Measurements from ENCODE around the gene CCDC88A. TPM values are rescaled to one million over a fixed set of nuclear protein-coding genes. Genes with fewer than 3 reads are reported as not detected.
A peak's percentile ranks its signal among the peaks of the same experiment; 100 is the strongest.
"Not testable (repeated sequence)": the region's sequence is repeated elsewhere in the genome, so short reads cannot be mapped to it uniquely, and the experiment has no call there.

Gene CCDC88A, protein sequence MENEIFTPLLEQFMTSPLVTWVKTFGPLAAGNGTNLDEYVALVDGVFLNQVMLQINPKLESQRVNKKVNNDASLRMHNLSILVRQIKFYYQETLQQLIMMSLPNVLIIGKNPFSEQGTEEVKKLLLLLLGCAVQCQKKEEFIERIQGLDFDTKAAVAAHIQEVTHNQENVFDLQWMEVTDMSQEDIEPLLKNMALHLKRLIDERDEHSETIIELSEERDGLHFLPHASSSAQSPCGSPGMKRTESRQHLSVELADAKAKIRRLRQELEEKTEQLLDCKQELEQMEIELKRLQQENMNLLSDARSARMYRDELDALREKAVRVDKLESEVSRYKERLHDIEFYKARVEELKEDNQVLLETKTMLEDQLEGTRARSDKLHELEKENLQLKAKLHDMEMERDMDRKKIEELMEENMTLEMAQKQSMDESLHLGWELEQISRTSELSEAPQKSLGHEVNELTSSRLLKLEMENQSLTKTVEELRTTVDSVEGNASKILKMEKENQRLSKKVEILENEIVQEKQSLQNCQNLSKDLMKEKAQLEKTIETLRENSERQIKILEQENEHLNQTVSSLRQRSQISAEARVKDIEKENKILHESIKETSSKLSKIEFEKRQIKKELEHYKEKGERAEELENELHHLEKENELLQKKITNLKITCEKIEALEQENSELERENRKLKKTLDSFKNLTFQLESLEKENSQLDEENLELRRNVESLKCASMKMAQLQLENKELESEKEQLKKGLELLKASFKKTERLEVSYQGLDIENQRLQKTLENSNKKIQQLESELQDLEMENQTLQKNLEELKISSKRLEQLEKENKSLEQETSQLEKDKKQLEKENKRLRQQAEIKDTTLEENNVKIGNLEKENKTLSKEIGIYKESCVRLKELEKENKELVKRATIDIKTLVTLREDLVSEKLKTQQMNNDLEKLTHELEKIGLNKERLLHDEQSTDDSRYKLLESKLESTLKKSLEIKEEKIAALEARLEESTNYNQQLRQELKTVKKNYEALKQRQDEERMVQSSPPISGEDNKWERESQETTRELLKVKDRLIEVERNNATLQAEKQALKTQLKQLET (N-terminal part only)
- polyA plus RNA-seq (ENCODE audit: insufficient read length in 4 of 4): 10 to 100 TPM; 52.8 to 72.6 (median 68.1) TPM

DNA sequence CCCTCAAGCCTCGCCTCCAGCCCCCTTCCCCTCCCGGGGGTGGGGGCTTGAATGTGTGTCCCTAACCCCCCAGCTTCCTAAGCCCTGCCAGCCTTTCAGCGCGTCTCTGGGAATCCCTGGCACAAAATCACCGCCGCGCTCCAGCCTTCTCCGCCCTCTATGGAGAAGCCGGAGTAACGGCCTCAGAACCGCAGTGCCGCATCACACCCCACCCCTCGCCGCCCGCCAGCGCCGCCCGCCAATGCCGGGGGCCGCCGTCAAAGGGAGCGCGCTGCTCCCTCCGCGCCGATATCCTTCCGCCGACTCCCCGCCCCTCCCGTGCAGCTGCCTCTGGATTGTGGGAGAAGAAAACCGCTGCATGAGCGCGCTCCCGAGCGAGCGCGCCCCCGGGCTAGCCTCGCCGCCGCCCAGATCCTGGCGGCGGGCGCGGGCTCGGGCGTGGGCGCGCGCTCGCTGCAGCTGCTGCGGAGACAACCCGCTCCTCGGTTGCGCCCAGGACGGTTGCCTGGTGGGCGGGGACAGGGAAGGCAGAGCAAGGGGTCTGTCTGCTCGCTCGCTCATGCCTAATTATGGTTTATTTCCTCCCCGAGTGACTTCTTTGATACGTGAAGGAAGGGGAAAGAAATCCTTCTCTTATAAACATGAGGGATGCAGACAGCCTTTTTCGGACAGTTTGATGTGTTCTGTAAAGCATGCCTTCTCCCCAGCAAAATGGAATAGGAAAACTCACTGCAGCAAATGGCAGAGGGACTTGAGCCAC lies at the start of gene CCDC88A:
CCDC88A (minus strand) TSS at position 178 of the 760 bp plus-strand sequence. CDS start 777 bp downstream, outside the sequence.
- peak; percentile 94 to 97 (median 96) for DNase-seq (ENCODE audit: low read depth in 4 of 4, low spot score in 3 of 4)

DNA sequence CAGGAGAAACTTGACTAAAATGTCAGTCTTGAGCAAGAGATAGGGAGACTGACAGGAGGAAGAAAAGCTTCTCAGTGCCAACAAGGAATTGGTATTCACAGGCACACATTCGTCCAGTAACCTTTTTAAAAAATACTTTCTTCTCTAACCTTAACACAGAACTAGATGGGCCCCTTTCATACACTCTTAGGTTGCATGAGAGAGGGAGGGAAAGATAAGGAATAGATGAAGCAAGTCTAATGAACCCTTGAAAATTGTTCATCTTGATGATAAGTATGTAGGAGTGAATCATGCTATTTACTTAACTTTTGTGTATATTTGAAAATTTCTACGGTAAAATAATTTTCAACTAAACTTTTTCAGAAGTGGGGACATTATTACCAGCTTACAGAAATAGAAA lies 42.0 kb upstream of the CCDC88A start:
- DNase-seq (ENCODE audit: low read depth in 4 of 4, low spot score in 3 of 4): no peak

DNA sequence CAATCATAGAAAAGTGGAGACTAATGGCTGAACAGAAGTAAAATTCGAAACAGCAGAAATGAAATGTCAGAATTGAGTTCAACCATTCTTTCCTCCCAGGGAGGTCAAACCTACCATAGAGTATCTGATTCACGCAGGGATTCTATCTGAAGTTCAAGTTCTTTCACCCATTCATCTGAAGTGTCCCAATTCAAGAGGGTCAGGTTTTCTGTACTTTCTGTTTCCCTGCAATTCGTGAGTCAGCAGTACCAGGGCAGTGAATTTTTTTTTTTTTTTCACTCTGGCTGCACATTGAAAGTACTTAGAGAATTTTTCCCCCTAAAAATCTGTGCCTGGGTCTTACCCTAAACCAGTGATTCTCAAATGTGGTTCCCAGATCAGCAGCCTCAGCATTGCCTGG lies 40.9 kb upstream of the CCDC88A start:
- DNase-seq (ENCODE audit: low read depth in 4 of 4, low spot score in 3 of 4): no peak

DNA sequence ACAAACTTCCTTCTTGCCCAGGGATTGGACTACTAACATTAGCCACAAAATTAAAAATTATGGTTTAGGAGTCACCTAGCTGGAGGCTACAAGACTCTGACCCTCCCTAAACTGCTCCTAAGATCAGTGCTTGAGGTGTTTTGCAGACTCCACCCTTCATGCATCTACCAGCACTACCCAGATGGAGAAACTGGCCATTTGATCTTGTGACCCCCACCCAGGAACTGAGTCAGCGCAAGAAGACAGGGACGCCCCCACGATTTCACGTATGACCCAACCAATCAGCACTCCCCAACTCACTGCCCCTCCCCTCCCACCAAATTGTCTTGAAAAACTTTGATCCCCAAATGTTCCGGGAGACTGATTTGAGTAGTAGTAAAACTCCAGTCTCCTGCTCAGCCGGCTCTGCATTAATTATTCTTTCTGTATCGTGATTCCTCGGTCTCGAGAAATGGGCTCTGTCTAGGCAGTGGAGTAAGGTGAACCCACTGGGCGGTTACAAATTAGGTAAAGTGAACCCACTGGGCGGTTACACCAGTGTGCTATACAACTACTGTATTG lies 40.1 kb upstream of the CCDC88A start:
- no peak for DNase-seq (ENCODE audit: low read depth in 4 of 4, low spot score in 3 of 4)

DNA sequence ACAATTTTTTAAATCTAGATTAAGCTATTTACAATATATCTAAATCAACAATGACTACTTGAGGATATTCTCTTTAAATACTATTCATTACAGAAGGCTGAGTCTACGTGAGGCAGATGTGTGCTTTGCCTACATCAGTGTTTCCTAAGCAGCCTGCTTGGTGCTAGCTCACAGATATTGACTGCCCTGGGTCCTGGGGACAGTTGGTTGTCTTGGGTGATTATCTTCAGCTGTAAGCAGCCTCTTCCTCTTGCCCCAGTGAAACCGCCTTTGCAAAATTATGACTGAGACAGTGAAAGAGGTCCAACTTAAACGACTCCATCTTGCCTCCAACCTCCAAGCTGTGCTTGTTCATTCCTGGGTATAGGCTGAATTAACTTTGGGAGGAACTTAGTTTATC lies 39.6 kb upstream of the CCDC88A start:
- DNase-seq (ENCODE audit: low read depth in 4 of 4, low spot score in 3 of 4): no peak

DNA sequence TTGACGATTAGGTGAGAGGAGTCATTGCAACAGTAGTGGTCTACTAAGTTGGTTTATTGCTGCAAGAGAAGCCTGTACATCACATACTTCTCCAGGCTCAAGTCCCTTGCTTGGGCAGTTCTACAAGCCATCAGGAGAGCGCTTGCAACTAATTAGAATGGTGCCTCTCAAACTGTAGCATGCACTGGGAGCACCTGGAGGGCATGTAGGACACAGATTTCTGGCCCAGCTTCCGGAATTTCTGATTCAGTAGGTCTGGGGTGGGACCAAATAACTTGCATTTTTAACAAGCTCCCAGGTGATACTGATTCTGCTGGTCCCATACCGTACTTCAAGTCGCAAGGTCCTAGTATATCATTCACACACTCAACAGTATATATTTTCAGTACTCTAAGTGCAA lies 34.5 kb upstream of the CCDC88A start:
- no peak for DNase-seq (ENCODE audit: low read depth in 4 of 4, low spot score in 3 of 4)

DNA sequence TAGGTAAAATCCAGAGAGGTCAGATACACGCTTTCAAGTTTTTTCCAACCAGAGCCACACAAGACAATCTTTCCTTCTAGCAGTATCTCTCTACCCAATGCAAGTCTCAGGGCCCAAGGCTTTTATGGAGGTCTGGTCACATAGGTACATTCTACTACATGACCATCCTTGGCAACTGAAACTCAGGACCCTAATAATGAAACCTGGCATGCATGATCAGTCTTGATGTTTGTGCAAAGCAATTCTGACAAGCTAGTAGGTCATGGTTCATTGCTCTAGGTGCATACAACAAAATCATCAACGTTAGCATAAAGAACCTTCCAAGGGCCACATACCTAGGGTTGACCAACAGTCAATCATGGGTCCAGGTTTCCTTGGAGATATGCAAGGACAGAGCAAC lies 33.2 kb upstream of the CCDC88A start:
- no peak for DNase-seq (ENCODE audit: low read depth in 4 of 4, low spot score in 3 of 4)

DNA sequence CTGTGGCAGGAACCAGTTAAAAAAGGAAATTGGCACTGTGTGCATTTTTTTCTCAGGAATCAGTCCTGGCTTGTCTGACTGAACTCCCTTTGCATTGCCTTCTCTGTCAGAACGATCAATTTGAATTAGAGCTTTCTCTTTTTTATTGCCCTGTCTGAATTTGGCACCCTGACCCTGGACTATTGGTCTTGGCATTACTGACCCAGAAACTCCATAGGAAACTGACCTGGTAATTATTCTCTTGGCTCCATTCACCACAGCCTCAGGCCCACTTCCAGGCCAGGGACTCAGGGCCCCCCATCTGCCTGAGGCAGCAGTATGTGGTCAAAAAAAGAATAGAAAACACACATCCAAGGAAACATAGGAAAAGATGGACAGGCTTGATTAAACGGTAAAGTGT lies 32.0 kb upstream of the CCDC88A start:
- no peak for DNase-seq (ENCODE audit: low read depth in 4 of 4, low spot score in 3 of 4)

DNA sequence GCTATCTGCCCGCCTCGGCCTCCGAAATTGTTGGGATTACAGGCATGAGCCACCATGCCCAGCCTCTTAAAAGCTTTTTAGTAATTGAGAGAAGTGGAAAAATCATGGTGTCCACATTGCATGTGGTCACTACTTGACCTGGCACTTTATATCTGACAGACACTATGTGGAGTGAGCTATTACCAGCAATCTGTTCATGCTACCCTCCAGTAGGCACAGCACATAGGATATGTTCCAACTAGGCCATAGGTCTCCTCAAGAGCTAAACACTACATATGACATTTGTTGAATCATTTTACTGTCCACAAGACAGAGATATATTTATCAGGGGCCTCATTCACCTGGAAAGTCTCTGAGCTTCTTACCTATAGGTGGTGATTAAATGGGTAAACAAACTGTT lies 30.4 kb upstream of the CCDC88A start:
- DNase-seq (ENCODE audit: low read depth in 4 of 4, low spot score in 3 of 4): not testable (repeated sequence)

DNA sequence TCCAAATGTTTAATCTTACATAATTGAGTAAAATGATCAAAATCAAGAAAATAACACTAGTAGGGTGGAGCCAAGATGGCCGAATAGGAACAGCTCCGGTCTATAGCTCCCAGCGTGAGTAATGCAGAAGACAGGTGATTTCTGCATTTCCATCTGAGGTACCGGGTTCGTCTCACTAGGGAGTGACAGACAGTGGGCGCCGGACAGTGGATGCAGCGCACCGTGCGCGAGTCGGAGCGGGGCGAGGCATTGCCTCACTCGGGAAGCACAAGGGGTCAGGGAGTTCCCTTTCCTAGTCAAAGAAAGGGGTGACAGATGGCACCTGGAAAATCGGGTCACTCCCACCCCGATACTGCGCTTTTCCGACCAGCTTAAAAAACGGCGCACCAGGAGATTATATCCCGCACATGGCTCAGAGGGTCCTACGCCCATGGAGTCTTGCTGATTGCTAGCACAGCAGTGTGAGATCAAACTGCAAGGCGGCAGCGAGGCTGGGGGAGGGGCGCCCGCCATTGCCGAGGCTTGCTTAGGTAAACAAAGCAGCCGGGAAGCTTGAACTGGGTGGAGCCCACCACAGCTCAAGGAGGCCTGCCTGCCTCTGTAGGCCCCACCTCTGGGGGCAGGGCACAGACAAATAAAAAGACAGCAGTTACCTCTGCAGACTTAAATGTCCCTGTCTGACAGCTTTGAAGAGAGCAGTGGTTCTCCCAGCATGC lies 22.5 kb upstream of the CCDC88A start:
- DNase-seq (ENCODE audit: low read depth in 4 of 4, low spot score in 3 of 4): not testable (repeated sequence)

DNA sequence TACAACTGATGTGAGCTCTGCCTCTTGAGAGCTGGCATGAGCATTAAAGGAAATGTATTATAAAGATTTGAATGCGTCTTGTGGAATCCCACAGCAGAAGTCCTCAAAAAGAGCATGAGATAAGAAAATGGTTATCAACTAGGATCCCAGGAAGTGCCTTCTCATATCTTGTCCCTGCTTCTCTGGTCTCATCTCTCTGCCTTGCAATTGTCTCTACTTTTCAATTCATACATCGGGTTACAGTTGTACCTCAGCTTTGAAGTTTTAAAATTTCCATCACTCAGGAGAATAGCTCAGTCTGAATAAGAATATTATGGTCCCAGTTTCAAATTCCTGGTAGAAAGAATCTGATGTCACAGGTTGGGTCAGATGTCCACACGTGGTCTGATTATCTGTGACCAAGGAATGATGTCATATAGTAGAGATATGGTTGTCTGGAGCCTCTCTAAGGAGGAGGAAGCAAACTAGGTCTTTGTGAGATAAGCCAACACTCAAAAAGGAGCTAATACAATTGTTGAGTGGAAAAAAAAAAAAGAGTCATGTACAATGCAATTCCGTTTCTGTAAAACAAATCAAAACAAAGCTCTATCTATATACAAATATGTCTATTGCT lies 21.7 kb upstream of the CCDC88A start:
- no peak for DNase-seq (ENCODE audit: low read depth in 4 of 4, low spot score in 3 of 4)

DNA sequence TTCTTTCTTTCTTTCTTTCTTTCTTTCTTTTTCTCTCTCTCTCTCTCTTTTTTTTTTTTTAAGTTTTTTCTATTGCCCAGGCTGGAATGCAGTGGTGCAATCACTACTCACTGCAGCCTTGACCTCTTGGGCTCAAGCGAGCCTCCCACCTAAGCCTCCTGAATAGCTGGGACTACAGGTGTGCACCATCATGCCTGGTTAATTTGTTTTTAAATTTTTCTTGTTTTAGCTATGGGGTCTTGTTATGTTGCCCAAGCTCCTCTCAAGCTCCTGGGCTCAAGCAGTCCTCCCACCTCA lies 19.4 kb upstream of the CCDC88A start:
- no peak for DNase-seq (ENCODE audit: low read depth in 4 of 4, low spot score in 3 of 4)

DNA sequence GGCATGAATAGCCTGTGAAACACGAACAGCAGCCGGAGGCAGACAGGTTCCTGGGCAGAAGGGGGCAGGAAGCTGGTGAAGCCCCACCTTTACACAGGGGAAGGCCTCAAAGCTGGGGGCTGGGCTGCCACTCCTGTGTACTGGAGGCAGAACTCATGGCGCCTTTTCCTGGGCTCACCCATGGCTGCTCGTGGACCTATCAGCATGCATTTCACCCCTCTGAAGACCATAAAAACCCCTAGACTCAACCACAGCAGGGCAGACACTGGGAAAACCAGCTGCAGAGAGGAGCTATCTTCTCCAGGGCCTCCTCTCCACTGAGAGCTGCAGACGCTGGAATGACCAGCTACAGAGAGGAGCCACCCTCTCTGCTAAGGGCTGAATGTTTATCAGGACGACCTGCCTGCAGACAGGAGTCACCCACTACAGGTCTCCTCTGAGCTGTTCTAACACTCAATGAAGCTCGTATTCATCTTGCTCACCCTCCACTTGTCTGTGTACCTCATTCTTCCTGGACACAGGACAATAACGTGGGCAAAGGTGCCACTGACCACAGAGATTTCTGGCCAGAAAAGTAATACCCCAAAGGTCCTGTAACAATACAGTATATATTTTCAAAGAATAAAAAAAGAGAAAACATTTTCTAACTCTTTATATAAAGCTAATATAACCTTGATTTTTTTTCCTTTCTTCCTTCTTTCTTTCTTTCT lies 18.9 kb upstream of the CCDC88A start:
- DNase-seq (ENCODE audit: low read depth in 4 of 4, low spot score in 3 of 4): no peak

DNA sequence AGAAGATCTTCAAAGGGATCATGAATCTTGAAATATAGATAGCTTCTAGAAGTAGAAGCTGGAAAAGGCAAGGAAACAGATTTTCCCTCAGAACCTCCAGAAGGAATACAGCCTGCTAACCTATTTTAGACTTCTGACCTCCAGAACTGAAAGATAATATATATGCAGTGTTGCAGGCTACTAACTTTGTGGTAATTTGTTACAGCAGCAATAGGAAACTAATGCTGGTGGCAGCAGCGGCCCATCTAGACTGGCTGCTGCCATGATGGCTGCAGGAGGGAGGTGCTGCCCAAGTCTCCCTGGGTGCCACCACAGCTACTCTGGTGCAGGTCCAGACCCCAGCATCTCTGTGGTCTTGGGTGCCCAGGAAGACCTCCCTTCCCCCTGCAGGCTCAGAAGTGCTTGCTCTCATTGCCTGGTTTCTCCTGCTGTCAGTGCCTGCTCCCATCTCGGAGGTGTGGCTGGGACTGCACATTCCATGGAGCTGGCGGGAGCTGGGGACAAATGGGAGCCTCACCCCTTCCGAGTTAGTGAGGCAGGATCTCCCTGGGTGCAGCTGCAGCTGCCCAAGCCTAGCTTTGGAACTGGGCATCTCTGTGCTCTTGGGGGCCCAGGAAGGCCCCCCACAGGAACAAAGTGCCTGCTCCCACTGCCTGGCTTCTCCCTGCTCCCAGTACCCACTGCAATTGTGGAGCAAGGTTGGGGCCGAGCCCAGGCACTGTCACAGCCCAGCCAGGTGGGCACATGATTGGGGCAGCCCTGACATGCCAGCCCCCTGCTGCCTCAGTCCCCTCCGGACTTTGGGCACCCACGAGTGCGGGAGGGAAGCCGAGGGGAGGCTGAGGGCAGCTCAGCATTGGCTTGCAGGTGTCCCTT lies 18.1 kb upstream of the CCDC88A start:
- no peak for DNase-seq (ENCODE audit: low read depth in 4 of 4, low spot score in 3 of 4)

DNA sequence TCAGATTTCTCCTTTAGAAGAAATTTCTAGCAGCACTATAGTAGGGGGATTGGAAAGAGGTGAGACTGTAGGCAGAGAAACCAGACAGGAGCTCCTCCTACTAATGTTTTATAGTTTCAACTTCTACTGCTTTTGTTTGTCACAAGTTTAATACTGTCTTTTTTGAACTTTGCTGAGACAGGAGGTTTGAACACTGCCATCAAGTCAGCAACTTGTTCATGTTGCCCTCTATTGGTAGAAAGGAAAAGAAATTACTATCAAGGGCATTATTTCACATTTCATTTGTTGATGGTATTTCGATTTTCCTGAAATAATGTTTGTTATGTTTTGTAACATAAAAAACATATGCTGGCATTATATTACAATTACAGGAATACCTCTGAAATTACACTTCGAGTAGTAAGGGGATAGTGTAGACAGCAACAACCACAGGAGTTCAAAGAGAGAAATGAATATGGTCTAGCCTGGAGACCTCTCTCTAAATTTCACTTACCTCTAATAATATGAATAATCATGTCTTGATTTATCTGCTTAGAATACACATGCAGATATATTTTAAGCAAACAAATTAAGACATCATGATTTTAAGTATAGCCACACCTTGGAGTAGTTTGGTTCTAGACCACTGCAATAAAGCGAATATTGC lies 12.4 kb upstream of the CCDC88A start:
- no peak for DNase-seq (ENCODE audit: low read depth in 4 of 4, low spot score in 3 of 4)

DNA sequence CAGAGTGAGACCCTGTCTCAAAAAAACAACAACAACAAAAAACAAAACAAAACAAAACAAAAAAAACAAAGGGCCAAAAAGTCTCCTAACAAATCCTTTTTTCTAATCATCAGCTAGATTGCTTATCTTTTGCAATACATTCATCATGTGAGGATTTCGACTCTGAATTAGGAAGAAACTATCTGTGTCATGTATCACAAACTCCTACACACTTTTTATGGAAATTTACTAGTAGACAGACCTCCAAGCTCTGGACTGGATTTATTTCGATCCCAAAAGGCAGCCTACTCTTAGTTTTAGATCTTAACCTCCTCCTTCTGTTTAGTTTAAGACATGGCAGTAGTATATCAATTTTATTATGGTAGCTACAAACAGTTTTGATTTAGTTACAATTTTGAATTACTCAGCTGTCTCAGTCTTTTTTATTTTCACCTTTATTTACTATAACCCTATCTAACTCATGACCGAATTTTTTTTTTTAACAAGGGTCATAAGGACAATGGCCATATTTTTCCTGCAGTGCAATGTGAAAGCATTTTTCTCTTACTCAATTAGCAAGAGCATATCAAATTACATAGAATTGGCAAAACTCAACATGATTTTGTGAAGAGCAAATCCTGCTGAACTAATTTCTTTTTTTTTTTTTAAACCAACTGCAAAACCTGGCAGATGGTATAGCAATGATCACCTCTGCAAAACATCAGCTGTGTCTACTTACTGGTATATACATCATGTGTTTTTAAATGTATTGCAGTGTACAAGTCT lies 10.7 kb upstream of the CCDC88A start:
- no peak for DNase-seq (ENCODE audit: low read depth in 4 of 4, low spot score in 3 of 4)
